HCT116 (cell line): ENCODE results near the gene KRT86. TPM values are rescaled to one million over a fixed set of nuclear protein-coding genes. Genes with fewer than 3 reads are reported as not detected.

Source experiments
- ATAC-seq: fragments of 200-7000 bp; cut with Tn5 transposase; 2 replicates; pipeline ENCODE4 v1.9.1; 2020; ENCODE audit warnings: mild to moderate bottlenecking, moderate library complexity
- BruUV-seq: library from RNA; stranded (reverse); fragments of 400-500 nt; replicated peaks from 2 replicates; lab custom pipeline; 2021; lab: Mats Ljungman, UMichigan
- CTCF ChIA-PET: fragments of 300-600 bp; sonication (Branson Sonifier 250); formaldehyde crosslinking; loops from one replicate; lab custom pipeline; 2021; ENCODE audit warnings: antibody characterized with exemption; lab: Charles Lee
- POLR2A ChIA-PET: fragments of 300-600, 350-600 bp; sonication (Branson Sonifier 250); formaldehyde crosslinking; loops from one replicate; lab custom pipeline; 2021; ENCODE audit warnings: antibody characterized with exemption; lab: Charles Lee
- RAD21 ChIA-PET, 2 experiments: fragments of 300-600 bp; sonication (Branson Sonifier 250); formaldehyde crosslinking; loops; one replicate each; lab custom pipeline; 2023; ENCODE audit warnings: low total read pairs in 2 of 2; ENCODE audit not compliant: uncharacterized antibody in 2 of 2, unreplicated experiment in 2 of 2, low non-redundant PET in 1 of 2; lab: Charles Lee
- DNase-seq: peaks from one replicate; pipeline ENCODE4 v3.0.0-alpha.2; 2010; ENCODE audit warnings: low read depth, low spot score
- H2AFZ ChIP-seq: fragments of 200-600 bp; shearing (Covaris generic), sonication (generic); 2 replicates; pipeline ENCODE4 v1.6.1; 2017; ENCODE audit warnings: low read depth, mixed run types, mixed read lengths, antibody characterized with exemption, low read length; ENCODE audit not compliant: poor library complexity, severe bottlenecking
- H3K27ac ChIP-seq: 2 replicates; pipeline ENCODE4 v1.5.1; 2012; ENCODE audit warnings: low read depth, low read length
- H3K27me3 ChIP-seq: fragments of 200-600 bp; sonication (generic); 2 replicates; pipeline ENCODE4 v1.6.1; 2016; ENCODE audit warnings: mixed run types, low read length, mixed read lengths; ENCODE audit not compliant: insufficient read depth
- H3K36me3 ChIP-seq, 2 experiments: fragments of 200-500 bp in 1 of 2; fragments of 200-600 bp in 1 of 2; sonication (Bioruptor generic) in 1 of 2; sonication (generic) in 1 of 2; 2 replicates each; pipeline versions ENCODE4 v1.5.1 to v1.6.1; 2014 to 2016; ENCODE audit warnings: low read length in 2 of 2, inconsistent platforms in 1 of 2, mixed read lengths in 1 of 2, mixed run types in 1 of 2; ENCODE audit not compliant: insufficient read depth in 2 of 2, control insufficient read depth in 1 of 2
- H3K4me1 ChIP-seq, 2 experiments: fragments of 200-600 bp in 1 of 2; sonication (generic) in 1 of 2; 2 replicates each; pipeline versions ENCODE4 v1.5.1 to v1.6.1; 2012 to 2017; ENCODE audit warnings: low read length in 2 of 2, inconsistent platforms in 1 of 2, mild to moderate bottlenecking in 1 of 2, mixed read lengths in 1 of 2, mixed run types in 1 of 2, moderate library complexity in 1 of 2; ENCODE audit not compliant: insufficient read depth in 2 of 2, control insufficient read depth in 1 of 2
- H3K4me2 ChIP-seq: fragments of 200-600 bp; sonication (generic); 2 replicates; pipeline ENCODE4 v1.6.1; 2017; ENCODE audit warnings: mixed run types, low read length, mixed read lengths
- H3K4me3 ChIP-seq, 2 experiments: fragments of 200-600 bp in 1 of 2; sonication (generic) in 1 of 2; replicated peaks in 1 of 2; 2 replicates each; pipeline ENCODE4 v1.5.1; 2011 to 2016; ENCODE audit warnings: low read length in 2 of 2, control low read depth in 1 of 2, low read depth in 1 of 2, mild to moderate bottlenecking in 1 of 2, mixed read lengths in 1 of 2, mixed run types in 1 of 2
- H3K79me2 ChIP-seq: fragments of 200-600 bp; sonication (generic); 2 replicates; pipeline ENCODE4 v1.6.1; 2017; ENCODE audit warnings: mild to moderate bottlenecking, mixed run types, low read length, moderate library complexity, mixed read lengths; ENCODE audit not compliant: insufficient read depth
- H3K9ac ChIP-seq: fragments of 200-600 bp; sonication (generic); 2 replicates; pipeline ENCODE4 v1.6.1; 2016; ENCODE audit warnings: low read length, mixed read lengths
- H3K9me2 ChIP-seq: fragments of 200-600 bp; sonication (generic), shearing (Covaris generic); 2 replicates; pipeline ENCODE4 v1.6.1; 2017; ENCODE audit warnings: mixed run types, mild to moderate bottlenecking, moderate library complexity; ENCODE audit not compliant: insufficient read depth
- H3K9me3 ChIP-seq, 2 experiments: fragments of 200-500 bp in 1 of 2; fragments of 200-600 bp in 1 of 2; sonication (Bioruptor generic) in 1 of 2; sonication (generic) in 1 of 2; 2 replicates each; pipeline ENCODE4 v1.6.1; 2014 to 2017; ENCODE audit warnings: low read length in 2 of 2, mixed read lengths in 2 of 2, inconsistent platforms in 1 of 2, low read depth in 1 of 2, mild to moderate bottlenecking in 1 of 2, mixed run types in 1 of 2, moderate library complexity in 1 of 2; ENCODE audit not compliant: control insufficient read depth in 1 of 2, insufficient read depth in 1 of 2
- H4K20me1 ChIP-seq: fragments of 200-600 bp; sonication (generic), shearing (Covaris generic); 2 replicates; pipeline ENCODE4 v1.6.1; 2017; ENCODE audit warnings: mixed run types, mild to moderate bottlenecking, moderate library complexity; ENCODE audit not compliant: insufficient read depth
- ELF1 ChIP-seq: IDR thresholded peaks from 2 replicates; pipeline ENCODE4 v1.6.1; 2012; ENCODE audit warnings: low read depth, borderline replicate concordance
- EZH2phosphoT487 ChIP-seq: fragments of 200-600 bp; IDR thresholded peaks from 2 replicates; pipeline ENCODE4 v1.6.1; 2018; ENCODE audit warnings: antibody characterized with exemption, borderline replicate concordance
- POLR2AphosphoS5 ChIP-seq: IDR thresholded peaks from 2 replicates; pipeline ENCODE4 v1.6.1; 2011; ENCODE audit warnings: mild to moderate bottlenecking, low read depth, low read length, moderate library complexity
- TCF7L2 ChIP-seq: IDR thresholded peaks from 2 replicates; pipeline ENCODE4 v1.7.0; 2011; ENCODE audit warnings: borderline replicate concordance, inconsistent platforms; ENCODE audit not compliant: insufficient read depth, insufficient read length; ENCODE audit errors: extremely low read depth
- YY1 ChIP-seq: IDR thresholded peaks from 2 replicates; pipeline ENCODE4 v1.6.1; 2011; ENCODE audit warnings: low read length, low read depth, moderate library complexity, mild to moderate bottlenecking; ENCODE audit not compliant: insufficient replicate concordance; ENCODE audit errors: extremely low read depth
- ZFX ChIP-seq: fragments of 450-650 bp; IDR thresholded peaks from 2 replicates; pipeline ENCODE4 v1.6.1; 2017
- ZNF274 ChIP-seq: fragments of 200-500 bp; sonication (Bioruptor generic); IDR thresholded peaks from 2 replicates; pipeline ENCODE4 v1.6.1; 2014; ENCODE audit warnings: mild to moderate bottlenecking, low read depth, low read length, inconsistent platforms
- intact Hi-C: fragments of 100-400 bp; cut with micrococcal nuclease; formaldehyde crosslinking; loops from 2 replicates; pipeline ENCODE4 v1.10.0; 2022
- total RNA-seq: library from RNA; stranded (reverse); gene quantifications from one replicate; pipeline ENCODE4 v1.2.1, GENCODE V29; 2021; ENCODE audit not compliant: unreplicated experiment

KRT86 gene
- total RNA-seq, 1 experiment from 2014 or later: 1.5 TPM

GRCh38 chr12:52243856-52244614 is 30.4 kb upstream of the KRT86 start:
- H2AFZ ChIP-seq: no peak overlapping the region
- ChIA-PET RAD21 (interaction anchor here (0.6 kb wide), 2 partner anchors 35 to 61 kb away, joined by 3 to 4 read pairs; no protein-coding TSS in a partner anchor), POLR2A (interaction anchor here (0.9 to 1.7 kb wide), 6 partner anchors 8 to 97 kb away, joined by 3 to 6 read pairs (median 4); partner anchors contain the start of gene KRT80), CTCF (interaction anchor here (1.1 to 3.5 kb wide), 4 partner anchors 8 to 36 kb away, joined by 3 to 21 read pairs (median 8); no protein-coding TSS in a partner anchor)
- no peaks in the 10 kb centered on the region for H4K20me1 ChIP-seq
- peak overlapping the region; percentile 68 for H3K27ac ChIP-seq
- H3K4me2 ChIP-seq: peak overlapping the region; percentile 88
- no TSS peak for BruUV-seq
- intact Hi-C loops: no loop called here
- no peak for DNase-seq
- H3K27me3 ChIP-seq: no peaks in the 10 kb centered on the region
- H3K4me3 ChIP-seq: peak overlapping the region; percentile 19 to 48
- TF ChIP-seq POLR2AphosphoS5 (peak; percentile 48), TCF7L2 (no peak), YY1 (peak; percentile 60), EZH2phosphoT487 (no peak), ELF1 (no peak), ZNF274 (no peak), ZFX (peak; percentile 56; the same call in 1 of the 2 replicates)
- no peaks in the 10 kb centered on the region for H3K9me2 ChIP-seq
- H3K9ac ChIP-seq: peak overlapping the region; percentile 66
- H3K4me1 ChIP-seq: peaks cover 64 to 92% of the 10 kb centered on the region in 2 experiments
- H3K36me3 ChIP-seq: no peaks in the 10 kb centered on the region
- no peaks in the 10 kb centered on the region for H3K79me2 ChIP-seq
- H3K9me3 ChIP-seq: no peaks in the 10 kb centered on the region
- peak; percentile 78 for ATAC-seq
